ENCODE results near the gene OR1M1.

Gene OR1M1

GRCh38 chr19:9086761-9087160 lies at the start of gene OR1M1:
Gene OR1M1 (plus strand): TSS chr19:9087061. CDS start chr19:9093245, 6,184 bp downstream.
- Histone ChIP-seq H4K20me1 (ENCODE audit: control insufficient read depth, insufficient read depth, low read depth, low read length) (no peaks in the 10 kb centered on the region), H3K9me2 (replicated peaks; ENCODE audit: control insufficient read depth, low read length) (no peaks in the 10 kb centered on the region), H3K79me2 (ENCODE audit: control insufficient read depth, low read length) (no peaks in the 10 kb centered on the region), H3K36me3 (ENCODE audit: control insufficient read depth, low read length) (no peaks in the 10 kb centered on the region), H3K27ac (ENCODE audit: low read depth, low read length) (no peak within 1 kb of the TSS), H3K4me3 (ENCODE audit: low read length) (no peak within 1 kb of the TSS), H3F3A (ENCODE audit: control insufficient read depth, insufficient read depth) (no peaks in the 10 kb centered on the region), H3K4me2 (ENCODE audit: low read length) (no peak within 1 kb of the TSS), H3K27me3 (ENCODE audit: control insufficient read depth, low read length) (no peaks in the 10 kb centered on the region), H3K4me1 (ENCODE audit: control insufficient read depth, low read length) (no peaks in the 10 kb centered on the region), H3K9me3 (ENCODE audit: control insufficient read depth, insufficient read depth, low read length) (no peaks in the 10 kb centered on the region)
- TF ChIP-seq CTCF (IDR thresholded peaks at IDR 0.05; ENCODE audit: low read depth, low read length, poor library complexity, severe bottlenecking) (no peak), EZH2phosphoT487 (IDR thresholded peaks at IDR 0.05; ENCODE audit: borderline replicate concordance, low read length) (no peak)

GRCh38 chr19:9037400-9038062 lies 49.3 kb upstream of the OR1M1 start:
- no peaks in the 10 kb centered on the region for H3K36me3 ChIP-seq (ENCODE audit: control insufficient read depth, low read length)
- TF ChIP-seq CTCF (IDR thresholded peaks at IDR 0.05; ENCODE audit: low read depth, low read length, poor library complexity, severe bottlenecking) = no peak
- no peak for TF ChIP-seq EZH2phosphoT487 (IDR thresholded peaks at IDR 0.05; ENCODE audit: borderline replicate concordance, low read length)

GRCh38 chr19:9039728-9040127 lies 47.1 kb upstream of the OR1M1 start:
- no peak for TF ChIP-seq CTCF (IDR thresholded peaks at IDR 0.05; ENCODE audit: low read depth, low read length, poor library complexity, severe bottlenecking)
- no peak for TF ChIP-seq EZH2phosphoT487 (IDR thresholded peaks at IDR 0.05; ENCODE audit: borderline replicate concordance, low read length)
- Histone ChIP-seq H4K20me1 (ENCODE audit: control insufficient read depth, insufficient read depth, low read depth, low read length) (no peaks in the 10 kb centered on the region), H3K79me2 (ENCODE audit: control insufficient read depth, low read length) (no peaks in the 10 kb centered on the region), H3K36me3 (ENCODE audit: control insufficient read depth, low read length) (no peaks in the 10 kb centered on the region), H3K9me2 (replicated peaks; ENCODE audit: control insufficient read depth, low read length) (no peaks in the 10 kb centered on the region), H3K4me3 (ENCODE audit: low read length) (no peak overlapping the region), H3K27me3 (ENCODE audit: control insufficient read depth, low read length) (no peaks in the 10 kb centered on the region), H3K27ac (ENCODE audit: low read depth, low read length) (no peak overlapping the region), H3K4me2 (ENCODE audit: low read length) (no peak overlapping the region), H3K4me1 (ENCODE audit: control insufficient read depth, low read length) (no peaks in the 10 kb centered on the region), H3F3A (ENCODE audit: control insufficient read depth, insufficient read depth) (no peaks in the 10 kb centered on the region), H3K9me3 (ENCODE audit: control insufficient read depth, insufficient read depth, low read length) (no peaks in the 10 kb centered on the region)

More at GRCh38 chr19:9037400-9038062, 49.3 kb upstream of the OR1M1 start:
- H3K27me3 ChIP-seq (ENCODE audit: control insufficient read depth, low read length) = no peaks in the 10 kb centered on the region
- H3K4me3 ChIP-seq (ENCODE audit: low read length) = no peak overlapping the region
- peaks cover 1% of the 10 kb centered on the region for H3K4me1 ChIP-seq (ENCODE audit: control insufficient read depth, low read length)
- H3K4me2 ChIP-seq (ENCODE audit: low read length) = no peak overlapping the region
- H3K79me2 ChIP-seq (ENCODE audit: control insufficient read depth, low read length) = no peaks in the 10 kb centered on the region
- no peaks in the 10 kb centered on the region for H3K9me3 ChIP-seq (ENCODE audit: control insufficient read depth, insufficient read depth, low read length)
- no peak overlapping the region for H3K27ac ChIP-seq (ENCODE audit: low read depth, low read length)
- no peaks in the 10 kb centered on the region for H3F3A ChIP-seq (ENCODE audit: control insufficient read depth, insufficient read depth)
- H4K20me1 ChIP-seq (ENCODE audit: control insufficient read depth, insufficient read depth, low read depth, low read length) = no peaks in the 10 kb centered on the region
- no peaks in the 10 kb centered on the region for H3K9me2 ChIP-seq (replicated peaks; ENCODE audit: control insufficient read depth, low read length)

Measured in DOHH2 (cell line).